Stimulated activated naive B cell treated with anti-CD40 and anti-IgM and Interleukin-4, amounts not matched to agents 10 μg/mL and 1 μg/mL and 100 μg/mL, for 72 hours (primary cell): ENCODE measurements around the gene SAMD9.
A peak's percentile ranks its signal among the peaks of the same experiment; 100 is the strongest.

Experiments
- ATAC-seq, 2 donors: fragments of 150-1000 bp; cut with Tn5 transposase; replicated peaks; 2 replicates each; pipeline ENCODE4 v1.10.0; 2021; ENCODE audit warnings: moderate library complexity in 1 of 2
- DNase-seq: peaks from one replicate; pipeline ENCODE4 v3.0.0; 2021
- H3K27ac Mint-ChIP-seq: one replicate; pipeline ENCODE4 v1.8.0; 2022; ENCODE audit warnings: mild to moderate bottlenecking, mixed read lengths
- H3K27me3 Mint-ChIP-seq, 2 donors: one replicate each; pipeline ENCODE4 v1.8.0; 2022; ENCODE audit warnings: mixed read lengths in 2 of 2
- H3K36me3 Mint-ChIP-seq, 2 donors: one replicate each; pipeline ENCODE4 v1.8.0; 2022; ENCODE audit warnings: mixed read lengths in 2 of 2, mild to moderate bottlenecking in 1 of 2
- H3K4me1 Mint-ChIP-seq, 2 donors: one replicate each; pipeline ENCODE4 v1.8.0; 2022; ENCODE audit warnings: mixed read lengths in 2 of 2, mild to moderate bottlenecking in 1 of 2
- H3K4me3 Mint-ChIP-seq, 2 donors: one replicate each; pipeline ENCODE4 v1.8.0; 2022; ENCODE audit warnings: mild to moderate bottlenecking in 2 of 2, mixed read lengths in 2 of 2, moderate library complexity in 1 of 2
- H3K9me3 Mint-ChIP-seq, 2 donors: one replicate each; pipeline ENCODE4 v1.8.0; 2022; ENCODE audit warnings: mixed read lengths in 2 of 2, mild to moderate bottlenecking in 1 of 2

The SAMD9 gene

GRCh38 chr7:93117852-93118530 is at the start of gene SAMD9:
Gene SAMD9, minus strand, starts transcription at chr7:93117979. Its CDS starts 11,882 bp downstream, at chr7:93106097.
- H3K27me3 Mint-ChIP-seq: no peaks in the 10 kb centered on the region
- DNase-seq (peak; percentile 49), ATAC-seq (peak; percentile 100)
- peak within 1 kb of the TSS; percentile 84 to 85 for H3K4me3 Mint-ChIP-seq
- peaks cover 15 to 34% of the 10 kb centered on the region in 2 donors for H3K4me1 Mint-ChIP-seq
- peak within 1 kb of the TSS; percentile 80 for H3K27ac Mint-ChIP-seq
- H3K9me3 Mint-ChIP-seq: peaks cover 7 to 8% of the 10 kb centered on the region in 2 donors
- H3K36me3 Mint-ChIP-seq: peaks cover 15 to 35% of the 10 kb centered on the region in 2 donors

DNA sequence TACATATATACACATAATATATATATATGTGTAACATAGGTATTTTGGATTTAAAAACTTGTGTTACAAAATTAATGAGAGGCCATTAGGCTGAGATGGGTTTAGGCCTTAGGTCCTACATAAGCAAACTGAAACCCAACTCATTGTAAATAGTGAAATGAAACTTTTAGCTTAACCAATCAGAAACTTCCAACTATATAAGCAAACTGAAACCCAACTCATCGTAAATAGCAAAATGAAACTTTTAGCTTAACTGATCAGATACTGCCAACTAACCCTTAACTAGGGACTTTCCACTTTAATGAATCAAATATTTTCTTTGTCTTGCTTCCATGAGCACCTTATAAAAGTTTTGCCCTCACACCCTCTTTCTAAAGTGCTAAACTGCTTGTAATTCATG is 47.7 kb upstream of the SAMD9 start:
- H3K9me3 Mint-ChIP-seq: peaks cover 24 to 34% of the 10 kb centered on the region in 2 donors
- H3K27ac Mint-ChIP-seq: peak overlapping the region; percentile 80
- no peak overlapping the region for H3K4me3 Mint-ChIP-seq
- peaks cover 0 to 5% of the 10 kb centered on the region in 2 donors for H3K27me3 Mint-ChIP-seq
- peaks cover 20 to 21% of the 10 kb centered on the region in 2 donors for H3K36me3 Mint-ChIP-seq
- H3K4me1 Mint-ChIP-seq: peaks cover 3 to 11% of the 10 kb centered on the region in 2 donors
- ATAC-seq: peak; percentile 99
- no peak for DNase-seq

GRCh38 chr7:93164766-93165165 is 47.0 kb upstream of the SAMD9 start:
- Mint-ChIP-seq H3K9me3 (peaks cover 24 to 35% of the 10 kb centered on the region in 2 donors), H3K27ac (no peak overlapping the region), H3K4me1 (peaks cover 3 to 11% of the 10 kb centered on the region in 2 donors), H3K36me3 (peaks cover 20 to 21% of the 10 kb centered on the region in 2 donors), H3K4me3 (no peak overlapping the region), H3K27me3 (peaks cover 2 to 3% of the 10 kb centered on the region in 2 donors)
- ATAC-seq (no peak), DNase-seq (no peak)

DNA sequence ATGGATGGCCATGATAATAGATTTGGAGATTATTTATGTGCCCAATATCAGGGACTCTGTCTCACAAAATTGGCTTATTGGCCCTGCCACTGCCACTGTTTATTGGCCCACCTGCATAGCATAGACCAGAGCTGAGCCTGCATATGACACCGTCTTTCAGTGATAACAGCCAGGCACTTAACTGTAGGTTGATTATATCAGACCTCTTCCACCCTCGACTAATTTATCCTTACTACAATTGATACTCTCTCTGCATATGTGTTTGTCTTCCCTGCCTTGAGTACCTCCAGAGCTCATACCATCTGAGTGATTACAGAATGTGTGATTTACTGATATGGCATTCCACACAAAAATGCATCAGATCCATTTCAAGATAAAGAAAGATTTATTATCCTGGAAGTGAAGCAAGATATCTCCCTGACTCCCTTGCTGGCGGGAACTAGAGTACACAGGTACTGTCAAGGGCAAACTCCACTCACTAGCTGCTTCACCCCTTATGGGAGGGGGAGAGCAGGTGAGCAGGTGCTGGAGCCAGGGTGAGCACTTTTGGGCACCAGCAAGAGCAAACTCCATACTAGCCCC is 43.5 kb upstream of the SAMD9 start:
- peaks cover 17 to 18% of the 10 kb centered on the region in 2 donors for H3K9me3 Mint-ChIP-seq
- peaks cover 12 to 13% of the 10 kb centered on the region in 2 donors for H3K36me3 Mint-ChIP-seq
- peaks cover 0 to 4% of the 10 kb centered on the region in 2 donors for H3K27me3 Mint-ChIP-seq
- ATAC-seq (no peak), DNase-seq (no peak)
- H3K4me3 Mint-ChIP-seq: no peak overlapping the region
- no peak overlapping the region for H3K27ac Mint-ChIP-seq
- peaks cover 3 to 5% of the 10 kb centered on the region in 2 donors for H3K4me1 Mint-ChIP-seq

GRCh38 chr7:93160410-93160809 is 42.6 kb upstream of the SAMD9 start:
- H3K9me3 Mint-ChIP-seq: peaks cover 17 to 18% of the 10 kb centered on the region in 2 donors
- H3K36me3 Mint-ChIP-seq: peaks cover 12 to 13% of the 10 kb centered on the region in 2 donors
- DNase-seq: no peak
- no peak overlapping the region for H3K4me3 Mint-ChIP-seq
- H3K27ac Mint-ChIP-seq: no peak overlapping the region
- peaks cover 0 to 3% of the 10 kb centered on the region in 2 donors for H3K4me1 Mint-ChIP-seq
- no peak for ATAC-seq
- H3K27me3 Mint-ChIP-seq: peaks cover 0 to 4% of the 10 kb centered on the region in 2 donors

- DNase-seq (no peak), ATAC-seq (no peak)
- Mint-ChIP-seq H3K4me3 (no peak overlapping the region), H3K9me3 (peaks cover 17 to 18% of the 10 kb centered on the region in 2 donors), H3K27me3 (peaks cover 0 to 4% of the 10 kb centered on the region in 2 donors), H3K27ac (no peak overlapping the region), H3K36me3 (peaks cover 12 to 13% of the 10 kb centered on the region in 2 donors), H3K4me1 (peaks cover 0 to 3% of the 10 kb centered on the region in 2 donors)
Measured at GRCh38 chr7:93159490-93159889, 41.7 kb upstream of the SAMD9 start.

GRCh38 chr7:93156884-93157283 is 39.1 kb upstream of the SAMD9 start:
- Mint-ChIP-seq H3K4me3 (no peak overlapping the region), H3K9me3 (peaks cover 7 to 8% of the 10 kb centered on the region in 2 donors), H3K36me3 (peaks cover 3% of the 10 kb centered on the region in 2 donors), H3K27me3 (peaks cover 0 to 4% of the 10 kb centered on the region in 2 donors), H3K27ac (no peak overlapping the region), H3K4me1 (no peaks in the 10 kb centered on the region)
- DNase-seq (no peak), ATAC-seq (no peak)

- Mint-ChIP-seq H3K9me3 (no peaks in the 10 kb centered on the region), H3K27me3 (no peaks in the 10 kb centered on the region), H3K4me3 (no peak overlapping the region), H3K27ac (peak overlapping the region; percentile 70), H3K36me3 (peaks cover 0 to 2% of the 10 kb centered on the region in 2 donors), H3K4me1 (peaks cover 19 to 43% of the 10 kb centered on the region in 2 donors)
- peak in 1 of 2 donors; percentile 30 for ATAC-seq
- no peak for DNase-seq
Measured at GRCh38 chr7:93150200-93150835, 32.5 kb upstream of the SAMD9 start.

- ATAC-seq (no peak), DNase-seq (no peak)
- Mint-ChIP-seq H3K9me3 (no peaks in the 10 kb centered on the region), H3K4me3 (peak overlapping the region; percentile 77 to 84), H3K4me1 (peaks cover 19 to 43% of the 10 kb centered on the region in 2 donors), H3K27me3 (no peaks in the 10 kb centered on the region), H3K36me3 (peaks cover 0 to 6% of the 10 kb centered on the region in 2 donors), H3K27ac (peak overlapping the region; percentile 98)
Measured at GRCh38 chr7:93148727-93149126, 30.9 kb upstream of the SAMD9 start.

GRCh38 chr7:93148144-93148543 is 30.4 kb upstream of the SAMD9 start, which contains the start of gene SAMD9L:
Gene SAMD9L, minus strand, starts transcription at chr7:93148385. Its CDS starts 12,414 bp downstream, at chr7:93135971.
- peak; percentile 62 to 65 for ATAC-seq
- H3K4me3 Mint-ChIP-seq: peak within 1 kb of the TSS; percentile 85
- peaks cover 4 to 11% of the 10 kb centered on the region in 2 donors for H3K36me3 Mint-ChIP-seq
- H3K27ac Mint-ChIP-seq: peak within 1 kb of the TSS; percentile 98
- no peaks in the 10 kb centered on the region for H3K9me3 Mint-ChIP-seq
- peaks cover 19 to 43% of the 10 kb centered on the region in 2 donors for H3K4me1 Mint-ChIP-seq
- no peak for DNase-seq
- no peaks in the 10 kb centered on the region for H3K27me3 Mint-ChIP-seq

- Mint-ChIP-seq H3K36me3 (peaks cover 6 to 19% of the 10 kb centered on the region in 2 donors), H3K4me3 (peak overlapping the region; percentile 85), H3K27ac (peak overlapping the region; percentile 91), H3K4me1 (peaks cover 19 to 43% of the 10 kb centered on the region in 2 donors), H3K9me3 (no peaks in the 10 kb centered on the region), H3K27me3 (no peaks in the 10 kb centered on the region)
- peak; percentile 6 for DNase-seq
- peak; percentile 79 to 85 for ATAC-seq
Measured at GRCh38 chr7:93147363-93147762, 29.6 kb upstream of the SAMD9 start.

GRCh38 chr7:93146472-93147141 is 28.8 kb upstream of the SAMD9 start:
- H3K9me3 Mint-ChIP-seq: no peaks in the 10 kb centered on the region
- H3K4me1 Mint-ChIP-seq: peaks cover 19 to 43% of the 10 kb centered on the region in 2 donors
- no peak for DNase-seq
- peak overlapping the region; percentile 85 for H3K4me3 Mint-ChIP-seq
- H3K27me3 Mint-ChIP-seq: no peaks in the 10 kb centered on the region
- peak overlapping the region; percentile 91 for H3K27ac Mint-ChIP-seq
- ATAC-seq: peak; percentile 61 to 64
- H3K36me3 Mint-ChIP-seq: peaks cover 6 to 19% of the 10 kb centered on the region in 2 donors

- peaks cover 6 to 19% of the 10 kb centered on the region in 2 donors for H3K36me3 Mint-ChIP-seq
- ATAC-seq (no peak), DNase-seq (no peak)
- H3K4me1 Mint-ChIP-seq: peaks cover 19 to 42% of the 10 kb centered on the region in 2 donors
- H3K4me3 Mint-ChIP-seq: peak overlapping the region; percentile 55 to 62
- H3K9me3 Mint-ChIP-seq: no peaks in the 10 kb centered on the region
- H3K27ac Mint-ChIP-seq: peak overlapping the region; percentile 75
- no peaks in the 10 kb centered on the region for H3K27me3 Mint-ChIP-seq
Measured at GRCh38 chr7:93146036-93146435, 28.3 kb upstream of the SAMD9 start.

GRCh38 chr7:93145354-93145753 is 27.6 kb upstream of the SAMD9 start:
- ATAC-seq: peak; percentile 52 to 53
- H3K4me3 Mint-ChIP-seq: peak overlapping the region in 1 of 2 donors; percentile 26

More at GRCh38 chr7:93145354-93145753, 27.6 kb upstream of the SAMD9 start:
- H3K9me3 Mint-ChIP-seq: no peaks in the 10 kb centered on the region
- peaks cover 14 to 35% of the 10 kb centered on the region in 2 donors for H3K4me1 Mint-ChIP-seq
- H3K27ac Mint-ChIP-seq: no peak overlapping the region
- H3K27me3 Mint-ChIP-seq: no peaks in the 10 kb centered on the region
- no peak for DNase-seq
- H3K36me3 Mint-ChIP-seq: peaks cover 6 to 19% of the 10 kb centered on the region in 2 donors
